Suppressor macrophage treated with lipopolysaccharide for 4 hours (primary cell): ENCODE measurements around the gene ROBO1.
"Not testable (repeated sequence)": the region's sequence is repeated elsewhere in the genome, so short reads cannot be mapped to it uniquely, and the experiment has no call there.

Experiments
- DNase-seq: peaks from one replicate; pipeline ENCODE4 v3.0.0-alpha.2; 2020

The ROBO1 gene

DNA sequence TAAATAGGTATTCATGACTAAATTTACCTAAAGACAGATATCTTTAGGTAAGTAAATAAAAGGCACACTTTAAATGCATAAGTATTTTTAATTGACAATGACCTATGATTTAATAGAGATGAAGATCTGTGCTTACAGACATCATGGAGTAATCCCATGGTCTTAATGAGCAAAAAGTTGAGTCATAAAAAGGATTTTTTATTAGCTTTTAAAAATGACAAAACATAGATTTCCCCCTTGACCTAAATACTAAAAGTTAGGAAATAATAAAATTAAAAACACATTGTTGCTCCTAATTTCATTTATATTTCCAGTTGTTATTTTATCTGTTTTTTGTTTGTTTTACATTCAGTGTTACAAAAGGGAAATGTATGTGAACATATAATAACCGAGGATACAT, 1005.7 kb downstream of the ROBO1 start:
- no peak for DNase-seq

DNA sequence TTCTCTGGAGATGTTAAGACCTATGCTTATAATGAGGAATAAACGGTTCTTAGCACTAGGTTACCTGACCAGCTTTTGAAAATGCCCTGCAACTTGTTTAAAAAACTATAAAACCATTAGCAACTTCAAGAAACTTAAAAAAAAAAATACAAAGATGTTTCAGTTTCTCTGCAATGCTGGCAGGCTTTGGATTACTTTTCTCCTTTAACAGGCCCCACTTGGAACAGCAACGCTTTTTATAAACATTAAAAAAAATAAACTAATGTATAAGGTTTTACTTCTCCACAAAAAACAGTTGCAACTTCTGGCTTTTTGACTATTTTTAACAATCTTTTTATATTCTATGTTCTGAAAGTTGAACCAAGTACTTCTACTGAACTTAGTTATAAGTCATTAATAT, 1006.7 kb downstream of the ROBO1 start:
- DNase-seq: no peak

DNA sequence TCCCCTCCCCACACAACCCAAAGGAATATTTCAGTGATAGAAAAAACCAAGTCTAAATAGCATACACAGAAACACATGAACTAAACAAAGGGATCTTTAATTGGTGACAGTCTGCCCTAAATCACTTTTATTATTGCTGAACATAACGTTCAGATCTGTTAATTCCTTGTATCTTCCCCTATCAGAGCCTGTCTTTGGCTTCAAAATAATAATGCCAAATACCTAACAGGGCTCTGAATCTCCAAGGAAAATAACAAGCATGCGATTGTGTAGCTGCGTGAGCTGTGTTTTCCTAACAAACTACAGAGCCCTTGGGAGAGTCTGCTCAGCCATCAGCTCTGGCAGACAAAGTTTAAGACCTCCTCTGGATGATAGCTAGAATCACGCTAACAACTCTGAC, 1010.1 kb downstream of the ROBO1 start:
- no peak for DNase-seq

DNA sequence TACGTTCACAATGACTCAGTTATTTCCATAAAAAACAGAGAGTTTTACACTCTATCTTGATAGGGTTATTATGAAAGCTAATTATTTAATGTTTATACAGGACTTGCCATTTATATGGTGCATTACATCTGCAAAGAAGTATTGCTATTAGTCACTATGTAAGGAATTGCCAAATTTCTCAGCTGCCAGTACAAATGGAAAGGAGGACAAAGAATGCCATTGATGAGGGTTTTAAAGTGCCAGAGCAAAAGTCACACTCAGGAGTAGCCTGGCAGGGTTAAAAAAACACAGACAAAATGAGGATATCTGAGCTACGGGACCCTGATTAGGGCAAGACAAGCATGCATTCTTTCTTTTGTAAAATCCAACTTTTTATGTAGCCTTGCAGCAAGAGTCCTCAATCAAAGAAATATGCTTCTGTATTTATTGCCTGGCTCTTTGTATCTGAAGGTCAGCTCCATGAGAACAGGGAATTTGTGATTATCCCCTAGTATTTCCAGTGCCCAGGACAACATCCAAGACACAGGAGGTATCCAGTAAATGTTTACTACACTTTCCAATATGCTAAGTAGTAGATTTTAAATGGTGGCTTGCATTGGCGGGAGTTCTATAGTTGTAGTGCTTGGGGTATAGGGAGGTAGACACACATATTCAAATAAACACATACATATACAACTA, 1013.6 kb downstream of the ROBO1 start:
- no peak for DNase-seq

- DNase-seq: no peak
Observed at GRCh38 chr3:78751266-78751665, 1016.5 kb downstream of the ROBO1 start.

DNA sequence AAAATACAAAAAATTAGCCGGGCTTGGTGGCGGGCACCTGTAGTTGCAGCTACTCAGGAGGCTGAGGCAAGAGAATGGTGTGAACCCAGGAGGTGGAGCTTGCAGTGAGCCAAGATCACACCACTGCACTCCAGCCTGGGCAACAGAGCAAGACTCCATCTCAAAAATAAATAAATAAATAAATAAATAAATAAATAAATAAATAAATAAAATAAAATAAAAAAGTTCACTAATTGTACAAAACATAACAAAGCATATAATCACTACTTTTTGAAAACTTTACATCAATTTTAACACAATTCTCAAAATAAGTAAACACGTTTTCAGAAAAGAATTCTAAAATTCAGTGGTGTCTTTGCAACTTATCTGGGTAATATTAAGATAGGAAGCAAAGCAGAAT, 1017.5 kb downstream of the ROBO1 start:
- DNase-seq: not testable (repeated sequence)

DNA sequence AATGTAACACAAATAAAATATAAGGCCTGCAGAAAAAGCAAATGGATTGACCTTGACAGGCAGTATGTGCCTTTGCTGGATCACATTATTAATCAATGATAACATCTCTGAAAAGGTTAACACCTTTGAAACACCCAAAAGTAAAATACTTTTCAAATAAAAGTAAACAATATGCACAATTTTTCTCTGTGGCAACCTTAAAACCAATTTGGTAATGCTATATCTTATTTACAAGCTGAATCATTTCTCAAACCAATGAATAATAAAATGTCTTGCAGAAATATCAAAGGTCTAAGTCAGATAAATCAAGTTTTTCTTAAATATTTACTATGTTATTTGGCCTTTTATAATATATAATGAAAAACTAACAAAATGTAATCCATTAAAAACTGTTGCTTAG, 1018.7 kb downstream of the ROBO1 start:
- no peak for DNase-seq

GRCh38 chr3:78745847-78746246, 1022.0 kb downstream of the ROBO1 start:
- no peak for DNase-seq

DNA sequence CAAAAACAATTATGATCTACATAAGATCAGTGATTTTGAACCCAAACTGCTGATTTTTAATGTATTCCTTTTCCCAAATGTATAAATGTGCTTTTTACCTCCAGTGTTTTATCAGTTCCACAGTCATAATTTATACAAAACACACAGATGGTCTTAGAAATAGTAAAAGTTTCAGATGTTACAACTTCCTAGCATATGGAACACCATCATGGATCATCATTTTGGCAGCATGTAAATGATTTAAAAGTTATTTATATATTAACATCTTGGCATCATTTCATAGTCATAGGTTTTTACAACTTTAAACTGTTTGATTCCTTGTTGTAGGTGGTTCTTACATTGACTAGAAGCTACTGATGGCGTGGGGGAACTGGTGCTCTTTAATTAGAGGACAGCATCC, 1025.3 kb downstream of the ROBO1 start:
- DNase-seq: no peak

DNA sequence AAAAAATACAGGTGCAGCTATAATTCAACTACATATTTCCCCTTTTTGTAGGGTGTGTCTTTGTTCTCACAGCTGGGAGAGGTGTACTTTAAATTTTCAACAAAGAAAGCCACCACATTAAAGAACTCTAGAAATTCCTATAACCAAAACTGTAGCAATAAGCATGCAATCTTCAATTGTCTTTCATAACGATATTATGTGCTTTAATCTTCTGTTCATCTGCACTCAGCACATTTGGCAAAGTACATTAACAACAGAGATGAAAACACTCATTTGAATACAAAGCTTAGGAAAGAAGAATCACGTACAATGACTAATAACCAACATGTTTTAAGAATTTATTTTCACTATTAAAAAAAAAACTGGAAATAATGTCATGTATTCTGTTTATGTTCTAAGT, 1025.8 kb downstream of the ROBO1 start:
- DNase-seq: no peak

- no peak for DNase-seq
Observed at GRCh38 chr3:78741066-78741645, 1026.6 kb downstream of the ROBO1 start.

DNA sequence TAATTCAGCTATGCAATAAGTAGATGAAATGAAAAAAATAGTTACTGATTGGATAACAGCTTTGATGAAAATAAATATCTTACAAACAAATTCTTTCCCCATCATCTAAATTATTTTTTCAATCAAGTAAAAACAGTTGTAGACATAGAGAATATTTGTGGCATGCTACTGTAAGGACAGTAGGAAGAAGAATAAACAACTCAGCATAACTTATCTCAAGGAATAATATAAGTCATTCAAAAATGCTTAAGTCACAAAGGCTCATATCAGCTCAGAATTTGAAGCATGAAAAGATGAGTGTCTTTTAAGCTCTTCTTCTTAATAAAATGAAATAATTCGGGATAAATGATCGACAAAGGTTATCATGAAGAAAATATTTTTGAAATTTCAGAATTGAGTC, 1029.0 kb downstream of the ROBO1 start:
- no peak for DNase-seq

GRCh38 chr3:78737988-78738387, 1029.8 kb downstream of the ROBO1 start:
- DNase-seq: no peak

- no peak for DNase-seq
Observed at GRCh38 chr3:78736863-78737262, 1030.9 kb downstream of the ROBO1 start.

DNA sequence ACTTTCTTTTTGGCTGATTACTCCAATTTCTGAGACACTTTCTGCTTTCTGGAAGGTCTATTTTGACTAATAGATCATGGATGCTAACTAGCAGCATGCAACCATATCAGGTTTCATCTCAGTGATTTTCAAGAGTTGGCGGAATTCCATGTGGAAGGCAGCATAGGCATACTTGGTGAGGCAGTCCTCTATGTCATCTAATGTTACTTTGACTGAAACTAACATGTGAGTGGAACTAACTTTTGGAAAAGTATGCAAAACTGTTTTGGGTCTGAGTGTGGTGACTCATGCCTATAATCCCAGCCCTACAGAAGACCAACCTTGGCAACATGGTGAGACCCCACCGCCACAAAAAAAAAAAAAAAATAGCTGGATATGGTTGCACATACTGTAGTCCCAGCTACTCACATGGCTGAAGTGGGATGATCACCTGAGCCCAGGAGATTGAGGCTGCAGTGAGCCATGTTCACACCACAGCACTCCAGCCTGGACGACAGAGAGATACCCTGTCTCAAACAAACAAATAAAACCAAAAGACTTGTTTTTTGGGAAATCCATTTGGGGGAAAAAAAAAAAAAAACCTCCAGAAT, 1033.7 kb downstream of the ROBO1 start:
- no peak for DNase-seq

GRCh38 chr3:78732893-78733292, 1034.9 kb downstream of the ROBO1 start:
- no peak for DNase-seq

- DNase-seq: no peak
Observed at GRCh38 chr3:78732471-78732870, 1035.3 kb downstream of the ROBO1 start.

GRCh38 chr3:78729946-78730345, 1037.9 kb downstream of the ROBO1 start:
- DNase-seq: no peak

- no peak for DNase-seq
Observed at GRCh38 chr3:78728406-78729145, 1039.2 kb downstream of the ROBO1 start.

DNA sequence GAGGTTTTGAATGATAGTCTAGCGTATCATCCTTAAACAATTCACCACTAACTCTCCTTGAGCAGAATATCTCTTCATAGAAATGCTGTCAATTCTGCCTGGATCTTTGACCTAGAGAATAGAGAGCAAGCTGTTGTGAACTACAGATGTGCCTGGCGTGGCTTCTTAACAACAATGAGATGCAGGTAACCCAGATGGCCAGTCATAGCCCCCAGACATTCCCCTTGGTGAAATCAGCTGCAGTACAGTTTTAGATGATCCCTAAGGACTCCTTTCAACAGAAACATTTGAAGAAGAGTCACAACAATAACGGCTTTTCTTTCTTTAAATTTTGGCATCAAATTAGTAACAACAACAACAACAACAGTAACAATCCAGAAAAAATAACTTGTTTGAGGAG, 1041.3 kb downstream of the ROBO1 start:
- DNase-seq: no peak

- DNase-seq: no peak
Observed at GRCh38 chr3:78725703-78726246, 1042.0 kb downstream of the ROBO1 start.

- no peak for DNase-seq
Observed at GRCh38 chr3:78724859-78725258, 1042.9 kb downstream of the ROBO1 start.

DNA sequence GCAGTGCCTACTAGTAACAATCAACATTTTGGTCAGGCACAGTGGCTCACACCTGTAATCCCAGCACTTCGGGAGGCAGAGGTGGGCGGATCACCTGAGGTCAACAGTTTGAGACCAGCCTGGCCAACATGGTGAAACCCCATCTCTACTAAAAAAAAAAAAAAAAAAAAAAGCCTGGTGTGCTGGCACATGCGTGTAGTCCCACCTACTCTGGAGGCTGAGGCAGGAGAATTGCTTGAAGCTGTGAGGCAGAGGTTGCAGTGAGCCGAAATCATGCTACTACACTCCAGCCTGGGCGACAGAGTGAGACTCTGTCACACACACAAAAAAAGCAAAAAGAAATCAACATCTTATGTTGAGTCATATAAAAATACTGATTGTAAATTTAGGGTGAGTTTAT, 1043.4 kb downstream of the ROBO1 start:
- DNase-seq: not testable (repeated sequence)
